Measurements from ENCODE around the gene AGPAT4. TPM values are rescaled to one million over a fixed set of nuclear protein-coding genes. Genes with fewer than 3 reads are reported as not detected.

AGPAT4 gene
- total RNA-seq, 4 donors from 2014 or later, result 10.5 to 20.8 (median 12.6) TPM

- 97 to 98% methylated on average over 20 of the region's 20 CpGs for WGBS, 2 donors
Measured at GRCh38 chr6:161216616-161217205, 57.1 kb downstream of the AGPAT4 start.

DNA sequence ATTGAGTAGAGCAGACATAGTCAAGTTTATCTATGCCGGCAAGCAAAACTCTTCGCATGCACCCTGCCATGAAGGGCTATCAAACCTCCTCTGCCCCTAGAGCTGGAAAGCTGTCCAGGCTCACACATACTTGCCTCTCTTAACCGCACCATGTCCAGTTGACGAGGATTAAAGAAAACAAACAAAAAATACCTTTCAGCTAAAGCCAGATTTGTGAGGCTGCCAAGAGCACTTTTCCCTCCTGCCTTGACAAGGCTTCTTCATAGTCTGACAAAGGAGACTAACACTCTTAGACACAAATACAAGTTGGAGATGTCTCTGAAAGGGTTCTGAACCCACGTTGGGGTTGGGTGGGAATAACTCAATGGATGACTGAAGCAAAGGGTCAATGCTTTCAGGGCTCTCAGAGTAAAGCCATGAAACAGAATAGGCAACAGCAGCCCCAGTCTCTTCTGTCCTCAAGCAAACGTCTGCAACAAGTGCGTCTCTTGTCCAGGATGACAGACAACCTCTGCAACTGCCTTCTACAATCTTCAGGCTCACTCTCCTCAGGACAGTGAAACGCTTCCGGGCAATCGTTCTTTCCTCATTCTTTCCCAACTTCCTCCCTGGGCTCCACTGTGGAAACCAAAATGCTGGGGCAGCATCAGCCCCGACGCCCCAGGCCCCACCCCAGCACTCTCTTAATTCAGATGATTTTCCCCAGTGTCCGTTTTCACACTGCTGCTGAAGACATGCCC, 57.8 kb downstream of the AGPAT4 start:
- Histone ChIP-seq H3K9me3 (no peaks in the 10 kb centered on the region), H3K4me1 (no peaks in the 10 kb centered on the region), H3K27me3 (no peaks in the 10 kb centered on the region), H3K27ac (no peak overlapping the region), H3K4me3 (no peak overlapping the region), H3K36me3 (peaks cover 0 to 17% (median 0%) of the 10 kb centered on the region in 3 donors)
- 86 to 92% methylated on average over 13 of the region's 13 CpGs for WGBS, 2 donors
- TF ChIP-seq EP300 (IDR thresholded peaks at IDR 0.05) (no peak), POLR2A (IDR thresholded peaks at IDR 0.05) (no peak)
- TF ChIP-seq, protein P1, sequence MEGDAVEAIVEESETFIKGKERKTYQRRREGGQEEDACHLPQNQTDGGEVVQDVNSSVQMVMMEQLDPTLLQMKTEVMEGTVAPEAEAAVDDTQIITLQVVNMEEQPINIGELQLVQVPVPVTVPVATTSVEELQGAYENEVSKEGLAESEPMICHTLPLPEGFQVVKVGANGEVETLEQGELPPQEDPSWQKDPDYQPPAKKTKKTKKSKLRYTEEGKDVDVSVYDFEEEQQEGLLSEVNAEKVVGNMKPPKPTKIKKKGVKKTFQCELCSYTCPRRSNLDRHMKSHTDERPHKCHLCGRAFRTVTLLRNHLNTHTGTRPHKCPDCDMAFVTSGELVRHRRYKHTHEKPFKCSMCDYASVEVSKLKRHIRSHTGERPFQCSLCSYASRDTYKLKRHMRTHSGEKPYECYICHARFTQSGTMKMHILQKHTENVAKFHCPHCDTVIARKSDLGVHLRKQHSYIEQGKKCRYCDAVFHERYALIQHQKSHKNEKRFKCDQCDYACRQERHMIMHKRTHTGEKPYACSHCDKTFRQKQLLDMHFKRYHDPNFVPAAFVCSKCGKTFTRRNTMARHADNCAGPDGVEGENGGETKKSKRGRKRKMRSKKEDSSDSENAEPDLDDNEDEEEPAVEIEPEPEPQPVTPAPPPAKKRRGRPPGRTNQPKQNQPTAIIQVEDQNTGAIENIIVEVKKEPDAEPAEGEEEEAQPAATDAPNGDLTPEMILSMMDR (IDR thresholded peaks at IDR 0.05), result no peak
- DNase-seq (ENCODE audit: low spot score in 2 of 2), result no peak

More at GRCh38 chr6:161216616-161217205, 57.1 kb downstream of the AGPAT4 start:
- Histone ChIP-seq H3K4me3 (no peak overlapping the region), H3K9me3 (no peaks in the 10 kb centered on the region), H3K4me1 (no peaks in the 10 kb centered on the region), H3K27me3 (no peaks in the 10 kb centered on the region), H3K27ac (no peak overlapping the region), H3K36me3 (peaks cover 0 to 19% (median 0%) of the 10 kb centered on the region in 3 donors)
- DNase-seq (ENCODE audit: low spot score in 2 of 2), result no peak
- TF ChIP-seq EP300 (IDR thresholded peaks at IDR 0.05) (no peak), POLR2A (IDR thresholded peaks at IDR 0.05) (no peak)
- TF ChIP-seq, protein P1 (IDR thresholded peaks at IDR 0.05), result no peak

DNA sequence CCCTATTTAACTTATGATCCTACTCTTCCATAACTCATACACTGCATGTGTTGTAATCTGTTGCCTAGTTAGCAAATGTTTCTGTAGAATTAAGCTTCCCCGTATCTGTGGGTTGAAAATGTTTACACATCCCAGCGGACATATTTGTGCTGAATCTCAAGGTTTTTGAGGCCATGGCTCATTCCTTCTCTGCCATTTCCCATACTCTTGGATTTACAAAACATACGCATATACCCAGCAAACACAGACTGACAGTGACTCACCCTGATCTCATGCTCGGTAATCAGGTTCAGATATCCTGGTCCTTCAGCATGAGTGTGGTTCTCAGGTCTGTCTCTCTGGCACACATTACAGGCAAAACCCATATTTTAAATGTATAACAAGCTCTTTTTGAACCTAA, 58.7 kb downstream of the AGPAT4 start:
- TF ChIP-seq, protein P1 (IDR thresholded peaks at IDR 0.05), result no peak
- no peak for TF ChIP-seq POLR2A (IDR thresholded peaks at IDR 0.05)
- TF ChIP-seq EP300 (IDR thresholded peaks at IDR 0.05), result no peak
- Histone ChIP-seq H3K27ac (no peak overlapping the region), H3K9me3 (no peaks in the 10 kb centered on the region), H3K36me3 (peaks cover 0 to 16% (median 0%) of the 10 kb centered on the region in 3 donors), H3K4me1 (no peaks in the 10 kb centered on the region), H3K27me3 (no peaks in the 10 kb centered on the region), H3K4me3 (no peak overlapping the region)
- no peak for DNase-seq (ENCODE audit: low spot score in 2 of 2)
- WGBS, 2 donors, result 75 to 79% methylated on average over 4 of the region's 4 CpGs

DNA sequence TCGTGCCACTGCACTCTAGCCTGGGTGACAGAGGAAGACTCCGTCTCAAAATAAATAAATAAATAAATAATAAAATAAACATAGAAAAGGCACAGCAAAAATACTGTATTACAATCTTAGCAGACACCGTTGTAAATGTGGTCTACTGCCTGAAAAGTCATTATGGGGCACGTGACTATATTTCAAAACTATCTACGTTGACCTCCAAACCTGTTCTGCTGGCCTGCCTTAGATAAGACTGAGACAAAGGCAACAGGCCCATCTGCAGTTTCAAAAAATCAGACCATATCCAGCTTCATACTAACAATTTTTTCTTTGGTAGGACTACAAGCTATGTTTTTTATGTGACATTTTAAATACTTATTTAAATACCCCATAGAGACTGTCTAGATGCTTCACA, 59.1 kb downstream of the AGPAT4 start:
- WGBS, 2 donors, result 89 to 98% methylated on average over 5 of the region's 5 CpGs
- H3K4me3 ChIP-seq, result no peak overlapping the region
- no peak overlapping the region for H3K27ac ChIP-seq
- no peak for DNase-seq (ENCODE audit: low spot score in 2 of 2)
- TF ChIP-seq POLR2A (IDR thresholded peaks at IDR 0.05) (no peak), EP300 (IDR thresholded peaks at IDR 0.05) (no peak)
- TF ChIP-seq, protein P1 (IDR thresholded peaks at IDR 0.05), result no peak
- H3K27me3 ChIP-seq, result no peaks in the 10 kb centered on the region
- H3K36me3 ChIP-seq, result peaks cover 0 to 16% (median 0%) of the 10 kb centered on the region in 3 donors
- no peaks in the 10 kb centered on the region for H3K4me1 ChIP-seq
- H3K9me3 ChIP-seq, result no peaks in the 10 kb centered on the region

DNA sequence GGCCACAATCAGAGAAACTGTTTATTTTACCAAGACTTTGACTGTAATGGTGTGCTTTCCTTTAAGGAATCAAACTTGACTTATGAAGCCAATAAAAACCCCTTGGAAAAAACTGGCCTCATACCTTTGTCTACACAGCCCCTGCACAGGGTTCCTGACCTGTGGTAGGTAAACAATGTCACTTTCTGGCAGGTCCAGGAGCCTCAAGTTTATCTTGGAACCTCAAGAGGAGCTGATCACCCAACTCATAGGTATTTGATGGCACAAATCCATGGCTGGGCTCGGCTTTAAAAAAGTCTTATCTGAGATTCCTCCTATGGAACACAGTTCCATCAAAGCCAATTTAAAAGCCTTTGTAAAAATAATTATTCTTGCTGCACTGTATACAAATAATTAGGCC, 61.0 kb downstream of the AGPAT4 start:
- no peaks in the 10 kb centered on the region for H3K9me3 ChIP-seq
- WGBS, 2 donors, result 83 to 95% methylated on average over 1 of the region's 1 CpG
- TF ChIP-seq, protein P1 (IDR thresholded peaks at IDR 0.05), result no peak
- no peak for TF ChIP-seq EP300 (IDR thresholded peaks at IDR 0.05)
- TF ChIP-seq POLR2A (IDR thresholded peaks at IDR 0.05), result no peak
- no peak overlapping the region for H3K27ac ChIP-seq
- H3K4me1 ChIP-seq, result no peaks in the 10 kb centered on the region
- H3K4me3 ChIP-seq, result no peak overlapping the region
- peaks cover 0 to 15% (median 0%) of the 10 kb centered on the region in 3 donors for H3K36me3 ChIP-seq
- DNase-seq (ENCODE audit: low spot score in 2 of 2), result no peak
- no peaks in the 10 kb centered on the region for H3K27me3 ChIP-seq
